ACHN (cell line): ENCODE results near the gene SPNS3.

Experiments
- DNase-seq: peaks from one replicate; pipeline ENCODE4 v3.0.0-alpha.2; 2015
- in situ Hi-C: cut with HindIII; loops from 2 replicates; pipeline ENCODE4 v1.10.0; 2017; ENCODE audit warnings: low sequenced_read_pairs, low pct_ligation_motif_present, low pct_unique_long_range_greater_than_20kb

The SPNS3 gene

GRCh38 chr17:4480929-4481898, 47.5 kb downstream of the SPNS3 start:
- peak; percentile 68 for DNase-seq
- in situ Hi-C loops: no loop called here

GRCh38 chr17:4482338-4483011, 48.7 kb downstream of the SPNS3 start:
- in situ Hi-C loops: no loop called here
- DNase-seq: peak; percentile 43

- peak; percentile 95 for DNase-seq
- in situ Hi-C loops: no loop called here
Measured at GRCh38 chr17:4483012-4483840, 49.5 kb downstream of the SPNS3 start.

DNA sequence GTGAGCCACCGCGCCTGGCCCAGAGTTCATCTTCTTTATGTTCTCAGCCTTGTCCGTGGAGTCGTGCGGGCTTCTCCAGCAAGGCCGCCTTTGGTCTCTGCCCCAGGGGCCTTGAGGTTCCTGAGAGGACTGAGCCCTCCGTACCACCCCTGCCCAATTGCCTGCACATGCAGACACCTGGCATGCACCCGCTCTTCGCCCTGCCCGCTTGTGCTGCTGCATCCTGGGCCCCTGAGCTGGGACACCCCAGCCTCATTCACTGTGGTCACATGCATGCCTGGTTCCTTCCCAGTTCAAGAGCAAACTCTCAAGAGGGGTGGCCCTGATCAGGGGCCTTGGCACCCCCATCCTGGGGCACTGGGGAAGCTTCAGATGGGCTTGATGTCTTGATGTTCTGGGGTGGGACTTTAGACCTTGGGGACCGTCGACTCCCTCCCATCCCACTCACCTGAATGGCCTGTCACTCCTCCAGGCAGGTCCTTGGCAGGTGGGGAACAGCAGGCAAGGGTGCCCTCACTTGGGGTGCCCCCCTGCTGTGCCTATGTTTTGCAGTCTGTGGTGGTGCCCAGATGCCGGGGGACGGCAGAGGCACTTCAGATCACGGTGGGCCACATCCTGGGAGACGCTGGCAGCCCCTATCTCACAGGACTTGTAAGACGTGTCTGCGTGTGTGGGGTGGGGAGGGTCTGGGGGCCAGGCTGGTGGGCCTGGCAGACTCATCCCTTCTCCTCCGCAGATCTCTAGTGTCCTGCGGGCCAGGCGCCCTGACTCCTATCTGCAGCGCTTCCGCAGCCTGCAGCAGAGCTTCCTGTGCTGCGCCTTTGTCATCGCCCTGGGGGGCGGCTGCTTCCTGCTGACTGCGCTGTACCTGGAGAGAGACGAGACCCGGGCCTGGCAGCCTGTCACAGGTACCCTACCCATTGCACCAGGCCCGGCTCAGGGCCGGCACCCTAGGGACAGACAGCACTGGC, 52.2 kb downstream of the SPNS3 start:
- DNase-seq: no peak
- in situ Hi-C loops: no loop called here

- no peak for DNase-seq
- in situ Hi-C loops: no loop called here
Measured at GRCh38 chr17:4487296-4487695, 53.6 kb downstream of the SPNS3 start.

GRCh38 chr17:4487820-4488716, 54.3 kb downstream of the SPNS3 start:
- in situ Hi-C loops: no loop called here

GRCh38 chr17:4488989-4489595, 55.4 kb downstream of the SPNS3 start:
- in situ Hi-C loops: no loop called here
- peak; percentile 30 for DNase-seq

More at GRCh38 chr17:4487820-4488716, 54.3 kb downstream of the SPNS3 start:
- DNase-seq: no peak

- peak; percentile 23 for DNase-seq
Measured at GRCh38 chr17:4490109-4490591, 56.4 kb downstream of the SPNS3 start.

GRCh38 chr17:4490637-4491061, 56.9 kb downstream of the SPNS3 start:
- DNase-seq: no peak
- in situ Hi-C loops: no loop called here

More at GRCh38 chr17:4490109-4490591, 56.4 kb downstream of the SPNS3 start:
- in situ Hi-C loops: no loop called here

- peak; percentile 82 for DNase-seq
- in situ Hi-C loops: no loop called here
Measured at GRCh38 chr17:4492721-4493561, 59.2 kb downstream of the SPNS3 start.

GRCh38 chr17:4497101-4497824, 63.5 kb downstream of the SPNS3 start:
- in situ Hi-C loops: loop anchor here (5.0 kb wide), 1 partner anchor 75 kb away; no protein-coding TSS in a partner anchor
- peak; percentile 99 for DNase-seq

DNA sequence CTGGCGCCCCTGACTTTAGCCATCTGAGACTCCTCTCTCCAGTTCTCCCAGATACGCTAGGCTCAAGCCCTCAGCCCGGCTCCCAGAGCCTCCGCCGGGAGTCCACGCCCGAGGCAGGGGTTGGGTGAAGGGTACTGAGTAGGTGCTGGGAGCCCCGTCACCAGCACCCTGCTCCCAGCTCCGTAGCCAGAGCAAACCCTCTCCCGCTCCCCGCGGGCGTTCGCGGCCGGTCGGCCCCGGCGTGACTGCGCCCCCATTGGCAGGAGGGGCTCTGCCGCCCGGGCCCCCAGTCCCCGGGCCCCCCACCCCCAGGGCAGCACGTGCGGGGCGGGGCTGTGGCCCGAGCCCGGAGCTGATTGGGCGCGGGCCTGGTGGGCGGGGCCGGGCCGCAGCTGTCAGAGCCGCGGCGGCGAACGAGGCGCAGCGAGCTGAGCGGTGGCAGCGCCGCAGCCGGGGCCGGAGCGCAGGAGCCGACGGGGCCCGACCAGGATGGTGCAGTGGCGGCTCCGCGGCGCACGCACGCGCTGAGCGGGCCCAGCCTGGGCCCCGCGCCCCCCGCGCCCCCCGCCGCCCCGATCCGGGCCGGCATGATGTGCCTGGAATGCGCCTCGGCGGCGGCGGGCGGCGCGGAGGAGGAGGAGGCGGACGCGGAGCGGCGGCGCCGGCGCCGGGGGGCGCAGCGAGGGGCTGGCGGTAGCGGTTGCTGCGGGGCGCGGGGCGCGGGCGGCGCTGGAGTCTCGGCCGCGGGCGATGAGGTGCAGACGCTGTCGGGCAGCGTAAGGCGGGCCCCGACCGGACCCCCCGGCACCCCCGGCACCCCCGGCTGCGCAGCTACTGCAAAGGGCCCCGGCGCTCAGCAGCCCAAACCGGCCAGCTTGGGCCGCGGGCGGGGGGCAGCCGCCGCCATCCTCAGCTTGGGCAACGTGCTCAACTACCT, 65.0 kb downstream of the SPNS3 start, which contains the start of gene SPNS2:
SPNS2 (plus strand) TSS at position 421 of the 937 bp plus-strand sequence; CDS start at position 588, 167 bp downstream.
- in situ Hi-C loops: loop anchor here (5.0 kb wide), 1 partner anchor 76 kb away; no protein-coding TSS in a partner anchor
- peak; percentile 84 for DNase-seq

DNA sequence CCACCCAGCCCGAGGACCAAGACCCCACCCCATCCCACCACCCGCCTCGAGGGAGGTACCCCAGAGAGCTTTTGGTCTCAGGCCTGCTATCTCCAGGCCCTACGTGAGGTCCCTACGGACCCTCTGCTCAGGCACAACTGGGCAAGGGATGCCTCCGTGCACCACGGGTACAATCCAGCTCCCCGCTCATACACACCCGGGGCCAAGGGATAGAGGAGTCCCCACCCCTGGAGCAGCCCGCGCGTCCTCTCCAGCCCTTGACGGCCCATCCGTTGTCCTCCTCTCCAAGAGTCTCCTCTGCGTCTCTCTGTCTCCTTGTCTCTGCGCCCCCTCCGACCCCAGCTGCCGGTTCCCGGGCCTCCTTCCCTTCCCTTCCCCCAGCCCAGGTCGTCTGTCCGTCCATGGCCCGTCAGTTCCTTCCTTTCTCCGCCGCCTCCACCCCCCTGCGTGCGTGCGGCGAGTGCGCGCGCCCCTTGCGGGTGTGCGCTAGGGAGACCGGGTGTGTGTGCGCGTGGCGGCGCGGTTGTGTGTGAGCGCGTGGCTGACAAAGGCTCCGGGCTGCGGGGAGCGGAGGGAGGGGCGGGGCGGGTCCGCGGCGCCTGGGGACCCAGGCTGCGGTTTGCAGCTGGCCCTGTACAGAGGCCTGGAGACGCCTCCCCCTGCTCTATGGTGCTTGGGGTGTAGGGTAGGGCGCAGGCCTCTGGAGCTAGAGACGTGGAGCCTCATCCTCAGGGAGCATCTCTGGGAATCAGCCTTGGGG, 65.9 kb downstream of the SPNS3 start:
- DNase-seq: peak; percentile 50
- in situ Hi-C loops: loop anchor here (5.0 kb wide), 1 partner anchor 77 kb away; no protein-coding TSS in a partner anchor
